Left colon (tissue), 2 donors: ENCODE data around the gene STON2. TPM values are rescaled to one million over a fixed set of nuclear protein-coding genes. Genes with fewer than 3 reads are reported as not detected.
A peak's percentile ranks its signal among the peaks of the same experiment; 100 is the strongest.

Source experiments
- ATAC-seq: fragments of 200-7000 bp; cut with Tn5 transposase; one replicate; pipeline ENCODE4 v1.9.1; 2020; ENCODE audit warnings: mild to moderate bottlenecking, moderate library complexity
- DNase-seq, 2 donors: peaks; one replicate each; pipeline ENCODE4 v3.0.0-alpha.2; 2020
- intact Hi-C, 2 donors: fragments of 100-400 bp; cut with DNase I in 1 of 2; cut with micrococcal nuclease in 1 of 2; formaldehyde crosslinking; loops; one replicate each; pipeline versions ENCODE4 v1.11.2 to v1.14.0; 2022; cut with DNase I, micrococcal nuclease
- total RNA-seq, 2 donors: library from RNA; stranded (reverse); fragmentation: NEBNext Ultra II Directional; extraction: Animal tissue kit (Norgen Biotek cat#: 25700); gene quantifications; one replicate each; pipeline ENCODE4 v1.2.1, GENCODE V29; 2021
- donor health status: DM: no; HTN: no; CAD: no.
- donor health status: DM: yes; HTN: yes; CAD: no.

STON2 gene
- total RNA-seq, 2 donors from 2014 or later = 13.2 to 24.1 TPM

DNA sequence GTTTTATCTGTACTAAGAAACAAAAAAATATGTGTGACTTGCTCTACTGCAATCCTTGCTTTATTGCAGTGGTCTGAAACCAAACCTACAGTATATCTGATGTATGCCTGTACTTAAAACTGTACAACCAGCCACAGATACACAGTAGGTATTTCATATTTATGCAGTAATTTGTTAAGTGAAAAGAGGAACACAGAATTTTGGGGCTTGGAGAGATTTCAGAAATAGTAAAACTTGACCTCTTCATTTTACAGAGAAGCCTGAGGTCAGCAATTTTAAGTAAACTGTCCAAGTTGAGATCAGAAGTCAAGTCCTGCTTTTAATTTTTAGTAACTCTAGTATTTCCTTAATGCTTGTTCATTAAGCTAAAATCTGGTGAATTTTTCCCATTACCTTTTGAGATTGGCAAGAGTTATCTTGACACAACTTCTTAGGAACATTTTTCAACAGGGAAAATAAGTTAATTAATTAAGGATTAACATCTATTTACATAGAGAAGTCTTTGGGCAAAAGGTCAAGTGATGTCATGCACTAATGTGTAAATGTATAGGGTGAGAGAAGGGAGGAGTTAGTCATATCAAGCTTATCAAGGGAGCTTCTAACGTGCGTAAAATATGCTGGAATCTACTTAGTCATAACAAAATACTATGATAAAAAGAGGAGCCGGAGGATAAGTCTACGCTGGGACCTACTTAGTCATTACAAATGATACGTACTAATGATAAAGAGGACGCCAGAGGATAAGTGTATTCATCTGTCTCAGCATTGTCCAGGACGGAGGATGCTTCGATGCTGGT, 113.4 kb downstream of the STON2 start:
- intact Hi-C loops = no loop called here
- no peak for ATAC-seq
- no peak for DNase-seq

DNA sequence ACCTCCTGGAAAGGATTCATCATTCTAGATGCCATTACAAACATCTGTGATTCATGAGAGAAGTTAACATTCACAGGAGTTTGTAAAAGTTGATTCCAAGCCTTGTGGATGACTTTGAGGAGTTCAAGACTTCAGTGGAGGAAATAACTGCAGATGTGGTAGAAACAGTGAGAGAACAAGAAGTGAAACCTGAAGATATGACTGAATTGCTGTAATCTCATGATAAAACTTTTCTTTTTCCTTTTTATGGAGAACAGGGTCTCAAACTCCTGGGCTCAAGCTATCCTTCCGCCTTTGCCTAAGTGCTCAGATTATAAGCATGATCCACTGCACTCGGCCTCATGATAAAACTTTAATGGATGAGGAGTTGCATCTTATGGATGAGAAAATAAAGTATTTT, 114.9 kb downstream of the STON2 start:
- ATAC-seq (no peak), DNase-seq (no peak)
- intact Hi-C loops = no loop called here

- intact Hi-C loops = no loop called here
- ATAC-seq = no peak
- DNase-seq = no peak
These were observed 118.8 kb downstream of the STON2 start for GRCh38 chr14:81281332-81281731.

DNA sequence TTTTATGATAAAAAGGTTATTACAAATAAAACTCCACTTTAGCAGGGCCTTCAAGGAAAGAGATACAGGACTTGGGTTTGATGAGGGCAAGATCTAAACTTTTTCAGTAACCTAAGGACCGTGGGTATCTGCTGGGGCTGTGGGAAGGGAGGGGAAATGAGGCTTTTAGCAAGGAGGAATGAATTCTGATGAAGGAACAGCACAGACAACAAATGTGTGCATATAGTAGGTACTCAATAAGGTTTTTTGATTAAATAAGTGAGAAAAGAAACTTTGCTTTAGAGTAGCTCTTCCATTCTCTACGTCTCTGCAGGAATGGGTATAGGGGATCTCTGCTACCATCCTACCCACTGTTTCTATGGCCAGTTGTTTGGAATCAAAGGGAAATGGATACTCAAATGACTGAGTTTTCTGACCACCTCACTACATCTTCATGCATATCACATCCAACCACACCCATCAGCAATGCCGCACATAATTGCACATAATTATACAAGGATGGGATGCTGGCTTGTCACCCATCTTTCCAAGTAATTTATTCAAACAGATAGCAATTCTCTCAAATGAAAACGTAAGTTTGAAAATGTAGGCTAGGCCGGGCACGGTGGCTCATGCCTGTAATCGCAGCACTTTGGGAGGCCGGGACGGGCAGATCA, 119.9 kb downstream of the STON2 start:
- ATAC-seq (no peak), DNase-seq (no peak)
- intact Hi-C loops = no loop called here

GRCh38 chr14:81277096-81277495, 123.0 kb downstream of the STON2 start:
- intact Hi-C loops = no loop called here
- DNase-seq (no peak), ATAC-seq (no peak)

- ATAC-seq = no peak
- DNase-seq = no peak
- intact Hi-C loops = no loop called here
These were observed 123.8 kb downstream of the STON2 start for GRCh38 chr14:81276073-81277069.

DNA sequence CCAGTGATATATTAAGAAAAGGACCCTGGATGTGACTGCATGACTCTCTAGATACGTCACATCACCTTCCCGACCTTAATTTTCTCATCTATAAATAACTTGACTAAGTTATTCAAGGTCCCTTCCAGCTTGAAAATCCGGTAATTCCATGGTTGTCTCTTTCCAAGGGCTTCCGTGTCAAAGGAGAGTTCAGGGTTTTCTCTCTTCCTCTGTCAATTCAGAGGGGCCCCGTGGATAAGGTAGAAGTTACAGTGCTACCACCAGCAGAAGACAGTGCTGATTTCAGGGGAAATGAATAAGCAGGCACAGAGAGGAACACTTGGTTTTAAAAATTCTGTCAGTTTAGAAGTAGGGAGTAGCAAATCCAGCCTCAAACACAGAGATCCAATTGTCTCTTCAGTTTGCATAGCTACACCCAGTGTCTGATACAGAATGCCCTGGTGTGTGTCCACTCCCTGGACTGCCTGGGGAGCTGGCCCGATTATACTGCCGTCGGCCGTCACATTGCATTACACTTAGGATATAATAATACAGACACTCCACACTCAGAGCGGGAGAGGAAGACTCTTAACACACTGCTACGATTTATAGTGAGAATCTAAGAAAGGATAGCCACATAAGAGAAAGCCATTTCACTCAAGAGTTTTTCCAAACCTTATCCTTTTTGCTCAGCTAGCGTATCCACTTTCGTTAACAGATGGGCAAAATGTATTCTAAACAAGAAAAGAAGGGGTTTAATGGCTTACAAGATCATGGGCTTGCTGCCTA, 124.6 kb downstream of the STON2 start:
- ATAC-seq (no peak), DNase-seq (no peak)
- intact Hi-C loops = no loop called here

DNA sequence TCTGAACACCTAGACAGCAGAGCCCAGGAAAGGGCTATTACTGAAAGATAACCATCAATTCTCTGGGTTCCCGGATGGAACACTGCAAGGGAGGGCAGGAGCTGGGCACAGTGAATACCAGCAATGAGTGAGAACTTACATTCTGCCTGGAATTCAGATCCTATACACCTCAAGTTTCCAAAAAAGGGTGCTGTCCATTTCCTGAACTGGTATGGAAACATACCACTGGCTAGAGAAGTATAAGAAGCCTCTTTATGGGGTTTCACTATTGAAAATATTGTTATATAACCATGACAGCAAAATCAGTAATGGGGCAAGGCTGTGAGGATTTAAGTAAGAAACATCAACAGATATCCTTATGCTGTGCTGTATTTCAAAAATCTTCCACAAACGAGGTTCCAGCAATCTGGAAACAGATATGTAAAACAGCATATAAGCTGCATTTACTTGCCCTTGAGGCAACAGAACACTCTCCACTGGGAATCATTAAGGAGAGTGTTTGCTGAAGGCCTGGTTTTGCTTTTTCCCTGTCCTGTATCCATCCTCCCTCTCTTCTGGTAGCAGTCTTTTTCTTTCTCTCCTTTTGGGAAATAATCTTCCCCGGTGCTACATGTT, 126.1 kb downstream of the STON2 start:
- intact Hi-C loops = no loop called here
- ATAC-seq (no peak), DNase-seq (no peak)

DNA sequence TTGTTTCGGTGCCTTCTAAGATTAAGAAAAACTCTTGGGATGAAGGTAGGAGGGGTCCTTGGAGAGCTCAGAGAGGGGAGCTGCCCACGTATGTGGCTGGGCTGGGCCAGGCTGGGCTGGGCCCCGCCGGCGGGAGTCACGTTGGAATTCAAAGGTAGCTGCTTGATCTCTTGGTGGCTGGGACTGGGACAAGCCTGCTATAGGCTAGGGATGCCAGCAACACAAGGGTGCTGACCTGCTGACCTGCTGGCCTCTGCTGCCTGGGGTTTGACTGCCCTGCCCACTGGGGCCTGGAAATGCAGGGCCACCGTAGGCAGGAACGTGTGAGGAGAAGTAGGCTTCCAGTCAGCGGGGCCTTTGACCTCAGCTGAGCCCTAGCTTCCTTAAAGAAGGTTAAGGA, 126.6 kb downstream of the STON2 start:
- intact Hi-C loops = no loop called here
- DNase-seq (no peak), ATAC-seq (no peak)

DNA sequence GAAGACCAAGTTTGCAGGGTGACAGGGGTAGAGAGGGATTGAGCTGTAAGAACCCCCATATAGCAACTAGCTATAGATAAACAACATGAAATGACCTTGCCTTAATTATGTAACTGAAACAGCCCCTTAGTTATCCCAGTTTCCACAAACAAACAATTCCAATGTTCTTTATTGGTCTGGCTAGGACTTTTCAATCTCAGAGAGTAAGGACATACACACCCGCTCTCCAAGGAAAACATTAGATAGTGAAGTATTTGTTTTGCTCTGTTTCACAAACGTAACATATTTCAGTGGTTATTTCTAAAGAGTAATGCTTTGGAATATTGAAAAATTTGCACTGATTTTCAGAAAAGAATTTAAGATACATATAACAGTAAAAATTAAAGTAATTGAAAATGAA, 127.8 kb downstream of the STON2 start:
- DNase-seq (no peak), ATAC-seq (no peak)
- intact Hi-C loops = no loop called here

- ATAC-seq = no peak
- DNase-seq = no peak
- intact Hi-C loops = loop anchor here (2.0 to 10.0 kb wide), 2 partner anchors 183 to 185 kb away; no protein-coding TSS in a partner anchor
These were observed 130.1 kb downstream of the STON2 start for GRCh38 chr14:81269979-81270375.

GRCh38 chr14:81269100-81269978, 130.8 kb downstream of the STON2 start:
- intact Hi-C loops = loop anchor here (2.0 to 10.0 kb wide), 2 partner anchors 183 to 185 kb away; no protein-coding TSS in a partner anchor
- ATAC-seq = peak; percentile 94
- DNase-seq = no peak

DNA sequence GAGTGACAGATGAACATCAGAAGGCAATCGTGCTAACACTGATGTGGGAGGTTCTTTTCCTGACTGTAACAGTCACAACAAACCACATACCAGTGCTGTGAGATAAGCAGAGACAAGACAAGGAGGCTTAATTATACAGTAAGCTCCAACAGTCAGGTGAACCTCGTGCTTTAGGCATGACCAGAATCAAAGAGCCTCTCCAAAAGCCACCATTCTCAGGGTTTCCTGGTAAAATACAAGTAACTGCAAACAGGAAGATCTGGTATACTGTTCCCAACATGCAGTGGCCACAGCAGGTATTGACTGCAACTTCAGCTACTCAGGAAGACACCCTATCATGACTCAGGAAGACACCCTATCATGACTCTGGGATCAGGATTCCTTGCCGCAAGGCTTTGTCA, 132.1 kb downstream of the STON2 start:
- intact Hi-C loops = loop anchor here (2.0 to 10.0 kb wide), 2 partner anchors 185 to 187 kb away; no protein-coding TSS in a partner anchor
- ATAC-seq = no peak
- DNase-seq = no peak

GRCh38 chr14:81265636-81266169, 134.4 kb downstream of the STON2 start:
- intact Hi-C loops = loop anchor here in 1 of 2 donors (10.0 kb wide), 1 partner anchor 189 kb away; no protein-coding TSS in a partner anchor
- DNase-seq (no peak), ATAC-seq (no peak)

GRCh38 chr14:81264671-81265070, 135.5 kb downstream of the STON2 start:
- ATAC-seq (no peak), DNase-seq (no peak)
- intact Hi-C loops = loop anchor here in 1 of 2 donors (10.0 kb wide), 1 partner anchor 190 kb away; no protein-coding TSS in a partner anchor

DNA sequence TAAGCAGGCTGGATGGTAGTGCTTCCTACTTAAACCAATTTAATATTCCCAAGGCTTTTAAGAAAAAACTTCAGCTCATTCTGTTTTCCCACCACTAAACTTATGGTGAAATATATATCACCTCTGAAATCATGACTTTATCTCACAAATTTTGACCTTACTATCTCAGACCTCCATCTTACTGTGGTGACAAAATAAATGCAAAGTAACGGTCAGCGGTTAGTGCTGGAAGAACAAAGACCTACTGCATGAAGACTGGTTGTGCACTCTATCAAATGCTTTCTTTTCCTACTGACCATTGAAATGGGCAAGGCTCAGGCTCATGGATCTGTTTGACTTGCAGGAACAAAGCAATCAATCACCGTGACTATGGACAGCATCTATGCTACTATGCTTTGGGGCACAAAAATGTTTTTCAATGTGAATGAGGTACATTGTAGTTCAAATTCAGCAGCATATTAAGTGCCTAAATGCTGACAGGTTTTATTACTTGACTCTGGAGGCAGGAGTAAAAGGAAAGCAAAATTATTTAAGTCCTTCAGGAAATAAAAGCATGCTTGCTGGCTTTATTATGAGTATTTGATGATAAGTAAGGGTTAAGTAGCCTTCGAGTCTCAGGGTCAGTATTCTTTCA, 136.2 kb downstream of the STON2 start:
- DNase-seq = no peak
- intact Hi-C loops = loop anchor here in 1 of 2 donors (10.0 kb wide), 1 partner anchor 191 kb away; no protein-coding TSS in a partner anchor
- ATAC-seq = no peak
